A549 (cell line): ENCODE measurements around the gene IRX2.

Source experiments
- CTCF ChIP-seq: fragments of >200 bp; sonication (Bioruptor Twin); formaldehyde crosslinking; IDR thresholded peaks from 3 replicates; pipeline ENCODE4 v1.5.1; 2016
- HMGXB4 ChIP-seq: fragments of 250-450 bp; sonication (Bioruptor Pico); IDR thresholded peaks from 2 replicates; pipeline ENCODE4 v1.5.0; 2021; ENCODE audit warnings: mild to moderate bottlenecking, moderate library complexity, borderline replicate concordance
- MAX ChIP-seq: IDR thresholded peaks from 2 replicates; pipeline ENCODE4 v1.6.1; 2012
- POLR2A ChIP-seq: IDR thresholded peaks from 2 replicates; pipeline ENCODE4 v1.6.1; 2012; ENCODE audit warnings: mild to moderate bottlenecking, low read length
- ZNF302 ChIP-seq: fragments of 250-450 bp; sonication (Bioruptor Pico); IDR thresholded peaks from 2 replicates; pipeline ENCODE4 v1.9.0; 2021; ENCODE audit warnings: inconsistent platforms, mild to moderate bottlenecking, moderate library complexity

- TF ChIP-seq HMGXB4 (CRISPR knock-in tag) (no peak), ZNF302 (CRISPR knock-in tag) (no peak), CTCF (no peak), MAX (no peak), POLR2A (no peak)
These were observed 3.9 kb downstream of the IRX2 start for GRCh38 chr5:2747363-2748162.
